Measurements from ENCODE around the gene TULP4.

- TF ChIP-seq POLR2AphosphoS5 (IDR thresholded peaks at IDR 0.05; ENCODE audit: borderline replicate concordance, low read depth, low read length) (no peak), EZH2 (IDR thresholded peaks at IDR 0.05) (no peak)
These were observed 25.1 kb downstream of the TULP4 start for GRCh38 chr6:158337332-158337731.

Measured in SK-N-MC (cell line).